Measurements from ENCODE around the gene NODAL. TPM values are rescaled to one million over a fixed set of nuclear protein-coding genes. Genes with fewer than 3 reads are reported as not detected.

NODAL gene
- total and polyA plus RNA-seq, 2 of the 4 experiments (the other 2 are of a cell fraction) = not detected

GRCh38 chr10:70433581-70434280, 7.8 kb downstream of the NODAL start:
- Histone ChIP-seq H3K36me3 (ENCODE audit: control insufficient read depth, insufficient read depth, low read length) (peaks cover 9% of the 10 kb centered on the region; the same call in 1 of the 2 replicates), H3K9me1 (ENCODE audit: insufficient read depth, low read length) (peaks cover 12% of the 10 kb centered on the region), H3K4me2 (ENCODE audit: low read depth, low read length) (no peak overlapping the region), H4K5ac (ENCODE audit: low read depth, low read length) (no peak overlapping the region), H2AK5ac (ENCODE audit: low read depth, low read length) (no peak overlapping the region), H4K91ac (ENCODE audit: insufficient read depth, low read depth, low read length) (no peak overlapping the region), H3K14ac (replicated peaks; ENCODE audit: low read depth, low read length) (no peak overlapping the region), H2BK5ac (ENCODE audit: low read depth, low read length, poor library complexity, severe bottlenecking) (no peak overlapping the region), H3K9me3 (ENCODE audit: control insufficient read depth, insufficient read depth, low read length) (no peaks in the 10 kb centered on the region), H2AK9ac (replicated peaks; ENCODE audit: low read depth, low read length, poor library complexity) (no peak overlapping the region), H3K9ac (ENCODE audit: low read depth, low read length) (no peak overlapping the region), H2AFZ (replicated peaks; ENCODE audit: low read length, poor library complexity) (no peak overlapping the region), H3K79me1 (ENCODE audit: low read depth in 1 of 2, low read length in 2 of 2) (0 out of 4 replicates have a peak, but pooled peaks cover 0 to 9% of the 10 kb centered on the region in 2 experiments), H4K8ac (ENCODE audit: low read depth in 2 of 2, low read length in 2 of 2) (no peak overlapping the region), H3K4me1 (ENCODE audit: control insufficient read depth, insufficient read depth, low read length) (peaks cover 10% of the 10 kb centered on the region), H2BK120ac (ENCODE audit: low read depth, low read length) (no peak overlapping the region), H3K4ac (ENCODE audit: low read depth, low read length) (no peak overlapping the region), H3K56ac (ENCODE audit: extremely low read depth, insufficient read depth, low read length) (no peak overlapping the region), H3K27ac (ENCODE audit: insufficient read depth, low read length) (no peak overlapping the region), H2BK15ac (ENCODE audit: low read depth, low read length) (no peak overlapping the region), H3K18ac (ENCODE audit: low read depth, low read length) (no peak overlapping the region), H3K27me3 (ENCODE audit: control insufficient read depth, insufficient read depth, low read length) (peaks cover 6% of the 10 kb centered on the region), H4K20me1 (ENCODE audit: insufficient read depth, low read length) (peaks cover 16% of the 10 kb centered on the region), H2BK20ac (ENCODE audit: low read depth, low read length) (no peak overlapping the region), H3K23ac (ENCODE audit: low read depth, low read length) (no peak overlapping the region; the same call in 1 of the 2 replicates), H3K4me3 (ENCODE audit: insufficient read depth, low read depth, low read length) (no peak overlapping the region)
- no peak for TF ChIP-seq SMC3 (IDR thresholded peaks at IDR 0.05; ENCODE audit: low read depth, low read length)
- TF ChIP-seq FOS (IDR thresholded peaks at IDR 0.05; ENCODE audit: low read depth, low read length) = no peak
- no peak for TF ChIP-seq MXI1 (IDR thresholded peaks at IDR 0.05; ENCODE audit: borderline replicate concordance, low read depth, low read length)
- no peak for TF ChIP-seq BHLHE40 (IDR thresholded peaks at IDR 0.05; ENCODE audit: low read depth, low read length)
- TF ChIP-seq CHD1 (IDR thresholded peaks at IDR 0.05; ENCODE audit: low read depth, low read length) = no peak
- no peak for TF ChIP-seq MAFK (IDR thresholded peaks at IDR 0.05; ENCODE audit: low read depth, low read length)
- no peak for TF ChIP-seq RCOR1 (IDR thresholded peaks at IDR 0.05; ENCODE audit: insufficient replicate concordance, low read length)
- TF ChIP-seq MAZ (IDR thresholded peaks at IDR 0.05; ENCODE audit: borderline replicate concordance, low read depth, low read length) = no peak
- TF ChIP-seq CTCF (conservative IDR thresholded peaks at IDR 0.05; ENCODE audit: low read depth, low read length) = no peak
- TF ChIP-seq POLR2A (IDR thresholded peaks at IDR 0.05; ENCODE audit: low read depth, low read length) = no peak
- intact Hi-C loops (cut with micrococcal nuclease) (no loop called here), dilution Hi-C loops (cut with HindIII; ENCODE audit: low sequenced_read_pairs, unreplicated experiment) (no loop called here), in situ Hi-C loops (cut with MboI; ENCODE audit: low sequenced_read_pairs) (no loop called here)
- BruUV-seq (replicated peaks) = no TSS peak
- peak; percentile 18 for DNase-seq
- ATAC-seq (ENCODE audit: low read depth) = peak; percentile 8; the same call in 1 of the 2 replicates
- no CpG with 5 or more reads among the region's 9 CpGs for WGBS, 2 experiments (ENCODE audit: extremely low coverage in 2 of 2, insufficient read length in 1 of 2)
- ChIA-PET CTCF (no interaction called here), POLR2A (ENCODE audit: unreplicated experiment) (no interaction called here)

Measured in IMR-90 (cell line).